ENCODE results near the gene SPINK4.

SPINK4 gene, protein sequence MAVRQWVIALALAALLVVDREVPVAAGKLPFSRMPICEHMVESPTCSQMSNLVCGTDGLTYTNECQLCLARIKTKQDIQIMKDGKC

GRCh38 chr9:33239921-33240320 is at the start of gene SPINK4:
Gene SPINK4, plus strand, starts transcription at chr9:33240167. Its CDS starts 42 bp downstream, at chr9:33240209.
- no peak for DNase-seq

GRCh38 chr9:33192493-33193255 is 47.3 kb upstream of the SPINK4 start:
- no peak for DNase-seq

DNA sequence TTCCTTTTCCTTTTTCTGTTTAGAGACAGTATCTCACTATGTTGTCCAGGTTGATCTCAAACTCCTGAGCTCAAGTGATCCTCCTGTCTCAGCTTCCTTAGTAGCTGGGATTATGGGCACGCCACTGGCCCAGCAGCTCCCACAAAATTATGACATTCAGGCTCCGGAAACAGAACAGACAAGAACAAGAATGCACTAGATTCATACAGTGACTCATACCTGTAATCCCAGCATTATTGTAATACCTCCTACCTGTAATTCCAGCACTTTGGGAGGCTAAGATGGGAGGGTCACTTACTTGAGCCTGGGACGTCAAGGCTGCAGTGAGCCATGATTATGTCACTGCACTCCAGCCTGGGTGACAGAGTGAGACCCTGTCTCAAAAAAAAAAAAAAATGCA is 46.1 kb upstream of the SPINK4 start:
- no peak for DNase-seq

- no peak for DNase-seq
Observed at GRCh38 chr9:33196736-33197135, 43.2 kb upstream of the SPINK4 start.

GRCh38 chr9:33197279-33198152 is 42.5 kb upstream of the SPINK4 start:
- DNase-seq, result no peak

DNA sequence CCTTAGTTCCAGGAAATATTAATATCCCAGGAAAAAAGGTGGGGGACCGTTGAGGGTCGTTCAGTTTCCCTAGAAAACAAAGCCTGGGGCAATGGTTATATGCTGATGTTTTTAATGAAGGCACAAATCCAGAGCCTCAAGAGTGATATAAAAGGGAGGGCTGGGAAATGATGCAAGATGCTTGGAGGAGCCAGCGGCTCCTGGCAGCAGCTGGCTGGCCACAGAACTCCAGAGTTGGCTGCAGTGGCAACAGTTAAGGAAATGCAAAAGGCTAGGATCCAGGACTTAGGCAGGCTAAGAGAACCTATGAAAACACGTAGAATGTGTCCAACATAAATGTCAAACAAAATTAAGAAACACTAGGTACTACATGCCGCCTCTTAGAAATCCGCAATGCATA is 41.8 kb upstream of the SPINK4 start:
- DNase-seq, result no peak

DNA sequence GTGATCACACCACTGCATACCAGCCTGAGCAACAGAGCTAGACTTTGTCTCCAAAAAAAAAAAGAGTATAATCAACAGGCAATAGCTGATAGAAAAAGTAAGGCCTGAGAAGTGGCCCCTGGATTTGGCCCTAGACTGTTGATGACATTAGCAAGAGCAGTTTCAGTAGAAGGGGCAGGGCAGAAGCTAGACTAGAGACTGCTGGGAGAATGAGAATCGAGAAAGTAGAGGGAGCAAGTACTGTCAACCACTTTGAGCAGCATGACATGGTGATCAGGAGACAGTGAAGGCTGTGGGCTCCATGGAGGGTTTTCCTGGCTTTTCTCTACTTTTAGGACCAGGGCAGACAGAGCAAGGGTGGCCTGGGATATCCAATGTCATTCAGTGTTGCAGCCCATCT is 37.9 kb upstream of the SPINK4 start:
- DNase-seq, result no peak

- no peak for DNase-seq
Observed at GRCh38 chr9:33202552-33203201, 37.3 kb upstream of the SPINK4 start.

GRCh38 chr9:33209394-33209793 is 30.6 kb upstream of the SPINK4 start:
- DNase-seq, result no peak

DNA sequence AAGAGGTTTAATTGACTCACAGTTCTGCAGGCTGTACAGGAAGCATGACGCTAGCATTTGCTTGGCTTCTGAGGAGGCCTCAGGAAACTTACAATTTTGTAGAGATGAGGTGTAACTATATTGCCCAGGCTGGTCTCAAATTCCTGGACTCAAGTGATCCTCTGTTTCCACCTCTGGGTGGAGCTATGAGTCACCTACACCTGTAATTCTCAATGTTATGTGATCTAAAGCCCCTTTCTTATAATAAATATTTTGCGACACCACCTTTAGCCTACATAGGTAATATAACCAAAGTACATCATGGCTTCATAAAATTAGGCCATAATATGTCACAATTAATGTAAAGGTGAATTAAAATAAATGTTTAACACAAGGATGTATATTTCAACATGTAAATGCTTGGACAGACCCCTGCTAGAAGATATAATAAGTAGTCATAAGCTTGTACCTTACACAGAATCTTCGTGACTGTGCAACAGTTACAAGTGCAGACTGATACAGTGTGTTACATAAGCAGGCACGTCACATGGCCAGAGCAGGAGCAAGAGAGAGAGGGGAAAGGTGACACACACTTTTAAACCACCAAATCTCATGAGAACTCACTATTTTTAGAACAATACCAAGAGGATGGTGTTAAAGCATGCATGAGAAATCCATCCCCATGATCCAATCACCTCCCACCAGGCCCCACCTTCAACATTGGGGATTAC is 29.8 kb upstream of the SPINK4 start:
- DNase-seq, result no peak

DNA sequence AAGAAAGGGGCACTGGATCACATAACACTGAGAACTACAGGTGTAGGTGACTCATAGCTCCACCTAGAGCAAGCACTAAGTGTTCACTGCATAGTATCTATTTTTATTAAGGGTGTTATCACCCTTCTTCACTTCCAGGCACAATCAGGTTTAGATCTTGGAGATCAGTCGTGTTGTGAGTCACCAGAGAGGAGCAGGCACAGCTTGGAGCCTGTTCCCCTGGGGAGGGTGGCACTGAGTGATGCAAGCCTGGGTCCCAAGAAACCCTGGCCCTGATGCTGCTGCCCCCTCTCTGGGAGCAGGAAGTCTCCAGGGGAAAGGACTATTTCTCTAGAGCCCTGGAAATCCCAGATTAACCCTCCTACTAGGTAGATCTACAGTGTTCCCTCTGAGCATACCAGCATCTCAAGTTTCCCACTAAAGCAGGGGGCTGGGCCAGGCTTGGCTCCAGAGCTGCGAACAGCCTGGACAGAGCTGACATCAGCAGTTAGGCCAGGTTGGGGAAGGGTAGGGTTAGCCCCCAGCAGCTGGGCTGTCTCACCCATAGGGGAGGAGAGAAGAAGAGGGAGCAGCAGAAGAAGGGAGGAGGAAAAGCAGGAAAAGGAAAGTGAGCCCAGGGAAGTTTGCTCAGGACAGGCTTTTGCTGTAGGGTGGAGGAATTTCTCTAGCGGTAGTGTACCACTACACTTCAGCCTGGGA is 28.1 kb upstream of the SPINK4 start:
- no peak for DNase-seq

DNA sequence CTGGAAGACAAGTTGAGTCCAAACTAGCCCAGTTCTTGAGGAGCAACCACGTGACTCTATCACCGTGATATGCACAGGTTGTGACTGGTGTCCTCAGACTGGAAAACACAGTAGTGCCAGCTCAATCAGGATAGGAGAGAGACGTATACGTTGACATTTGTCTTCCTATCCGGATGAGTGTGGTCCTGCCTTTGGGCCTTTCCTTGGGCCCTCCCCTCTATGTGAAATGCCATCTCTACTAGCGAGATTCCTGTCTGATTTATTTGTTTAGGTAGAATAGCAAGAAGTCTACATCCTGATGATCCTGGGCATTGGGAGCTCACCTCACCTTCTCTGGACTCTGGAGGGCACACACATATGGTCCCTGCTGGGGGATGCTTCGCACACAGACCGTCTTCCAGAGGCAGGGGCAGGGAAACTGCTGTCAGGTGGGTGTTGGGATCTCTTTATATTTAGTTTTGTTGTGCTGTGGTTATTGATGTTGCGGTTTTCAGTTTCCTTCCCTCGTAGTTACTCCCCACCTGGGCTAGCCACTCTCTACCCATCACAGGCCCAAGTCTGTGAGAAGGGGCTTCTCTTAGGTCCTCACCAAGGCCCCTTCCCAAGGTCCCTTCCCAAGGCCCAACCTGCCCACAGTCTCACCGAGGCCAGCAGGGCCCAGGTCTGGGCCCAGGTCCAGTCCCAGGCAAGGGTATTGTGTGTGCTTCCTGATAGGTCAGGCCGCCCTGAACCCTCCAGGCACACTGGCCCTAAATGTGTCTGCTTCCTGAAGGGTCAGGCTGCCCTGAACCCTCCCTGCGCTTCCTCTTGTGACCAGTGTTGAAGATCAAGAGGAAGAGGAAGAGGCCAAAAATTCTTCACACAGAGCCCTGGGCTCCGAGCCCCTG is 19.0 kb upstream of the SPINK4 start:
- DNase-seq, result no peak

GRCh38 chr9:33221568-33221884 is 18.4 kb upstream of the SPINK4 start:
- DNase-seq, result no peak

GRCh38 chr9:33222031-33222430 is 17.9 kb upstream of the SPINK4 start:
- no peak for DNase-seq

GRCh38 chr9:33223696-33224095 is 16.3 kb upstream of the SPINK4 start:
- no peak for DNase-seq

- no peak for DNase-seq
Observed at GRCh38 chr9:33225319-33226147, 14.4 kb upstream of the SPINK4 start.

- no peak for DNase-seq
Observed at GRCh38 chr9:33227008-33227398, 13.0 kb upstream of the SPINK4 start.

DNA sequence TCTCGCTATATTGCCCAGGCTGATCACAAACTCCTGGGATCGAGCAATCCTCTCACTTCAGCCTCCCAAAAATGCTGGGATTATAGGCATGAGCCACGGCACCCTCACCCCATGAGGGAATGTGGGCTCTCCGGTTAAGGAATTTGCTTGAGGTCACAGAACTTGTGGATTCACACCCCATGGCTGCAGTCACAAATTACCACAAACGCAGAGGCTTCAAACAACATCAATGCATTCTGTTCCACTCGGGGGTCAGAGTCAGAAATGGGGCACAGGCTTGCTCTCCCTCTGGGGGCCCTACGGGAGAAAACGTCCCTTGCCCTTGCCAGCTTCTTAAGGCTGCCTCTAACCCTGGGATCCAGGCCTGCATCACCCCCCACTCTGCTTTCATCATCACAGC is 12.2 kb upstream of the SPINK4 start:
- DNase-seq, result no peak

- DNase-seq, result no peak
Observed at GRCh38 chr9:33228606-33229005, 11.4 kb upstream of the SPINK4 start.

Measured in T1000 (cell line).